ENCODE data around the gene SPEN. TPM values are rescaled to one million over a fixed set of nuclear protein-coding genes. Genes with fewer than 3 reads are reported as not detected.

The SPEN gene
- total RNA-seq, 1 donor from 2014 or later, result 18.9 TPM

DNA sequence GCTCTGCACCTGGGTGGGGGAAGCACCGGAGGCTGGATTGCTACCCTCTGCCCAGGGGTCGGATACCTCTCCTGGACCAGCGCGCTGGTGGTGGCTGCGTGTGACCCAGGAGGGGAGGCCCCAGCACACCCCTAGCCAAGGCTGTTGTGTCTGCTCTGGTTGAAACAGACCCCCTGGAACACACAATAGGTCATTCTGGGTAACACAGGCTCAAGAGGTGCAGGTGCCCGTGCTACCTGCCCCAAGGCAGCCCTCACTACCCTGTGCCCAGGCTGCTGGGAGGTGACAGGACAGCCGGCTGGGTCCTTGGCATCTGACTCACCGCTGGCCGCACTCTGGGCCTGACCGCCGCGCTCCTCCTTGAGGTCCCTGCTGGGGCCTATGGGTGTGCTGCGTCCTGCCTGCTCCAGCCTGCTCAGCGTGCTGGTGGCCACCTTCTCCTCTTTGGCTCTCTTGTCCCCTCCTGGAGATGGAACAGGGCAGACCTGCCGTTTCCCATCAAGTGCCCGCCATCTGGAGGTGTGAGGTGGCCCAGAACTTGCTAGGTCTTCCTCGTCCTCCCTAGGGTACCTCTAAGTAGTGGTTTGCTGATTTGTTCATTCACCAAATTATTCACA, 98.4 kb downstream of the SPEN start:
- no peak for DNase-seq (ENCODE audit: low read depth, low spot score)

DNA sequence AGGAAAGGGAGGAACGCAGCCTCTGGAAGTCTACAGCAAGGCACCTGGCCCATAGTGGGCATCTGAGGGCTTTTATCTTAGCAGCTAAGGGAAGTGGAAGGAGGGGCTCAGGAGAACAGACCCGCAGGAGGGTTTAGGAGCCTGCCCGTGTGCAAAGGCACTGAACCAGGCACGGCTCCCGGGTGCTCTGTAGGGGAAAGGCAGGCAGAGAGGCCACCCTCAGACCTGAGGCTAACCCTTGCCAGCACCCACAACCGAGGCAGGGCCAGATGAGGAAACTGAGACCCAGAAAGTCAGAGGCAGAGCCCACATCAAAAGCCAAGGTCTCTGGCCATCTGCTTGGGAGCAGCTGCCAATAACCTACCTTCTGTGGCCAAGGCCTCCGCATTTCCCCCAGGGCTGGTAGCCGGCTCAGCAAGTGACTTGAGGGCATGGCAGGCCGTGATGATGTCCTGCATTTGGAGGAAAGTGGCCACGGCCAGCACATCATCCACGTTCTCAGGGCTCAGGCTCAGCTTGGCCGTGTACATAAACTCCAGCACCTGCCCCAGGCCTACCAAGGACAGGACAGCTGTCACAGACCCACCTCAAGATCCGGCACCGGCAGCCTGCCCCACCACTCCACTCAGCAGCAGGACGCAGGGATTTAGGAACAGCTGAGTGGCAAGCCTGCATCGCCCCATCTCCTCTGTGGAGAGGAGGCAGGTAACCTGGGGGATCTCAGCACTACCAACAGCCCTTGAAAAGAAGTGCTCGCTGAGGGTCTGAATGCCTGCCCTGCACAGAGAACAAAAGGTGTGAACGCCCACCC, 99.3 kb downstream of the SPEN start:
- no peak for DNase-seq (ENCODE audit: low read depth, low spot score)

DNA sequence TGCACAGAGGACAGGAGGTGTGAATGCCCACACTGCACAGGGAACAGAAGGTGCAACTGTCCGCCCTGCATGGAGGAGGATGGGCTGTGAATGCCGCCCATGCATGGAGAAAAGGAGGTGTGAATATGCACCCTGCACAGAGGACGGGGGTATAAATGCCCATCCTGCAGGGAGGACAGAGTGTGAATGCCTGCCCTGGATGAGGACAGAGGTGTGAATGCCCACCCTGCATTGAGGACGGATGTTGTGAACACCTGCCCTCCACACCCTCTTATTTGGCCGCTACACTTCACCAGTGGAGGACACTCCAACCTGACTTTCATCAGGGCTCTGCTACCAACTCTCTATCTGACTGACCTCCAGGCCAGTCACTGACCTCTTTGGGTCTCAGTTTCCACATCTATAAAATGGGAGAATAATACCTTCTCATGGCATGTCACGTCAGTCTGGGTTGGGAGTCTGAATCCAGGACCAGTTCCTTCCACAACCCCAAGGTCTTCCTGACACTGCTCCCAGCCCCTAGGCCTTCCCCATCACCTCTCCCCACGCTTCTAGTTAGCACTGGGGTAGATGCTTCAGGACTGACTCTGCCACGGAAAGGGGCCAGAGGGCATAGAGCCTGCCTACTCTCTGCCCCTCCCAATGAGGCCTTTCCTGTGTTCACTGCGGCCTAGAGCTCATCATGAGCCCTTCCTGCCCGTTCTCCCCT, 100.0 kb downstream of the SPEN start:
- DNase-seq (ENCODE audit: low read depth, low spot score), result no peak

DNA sequence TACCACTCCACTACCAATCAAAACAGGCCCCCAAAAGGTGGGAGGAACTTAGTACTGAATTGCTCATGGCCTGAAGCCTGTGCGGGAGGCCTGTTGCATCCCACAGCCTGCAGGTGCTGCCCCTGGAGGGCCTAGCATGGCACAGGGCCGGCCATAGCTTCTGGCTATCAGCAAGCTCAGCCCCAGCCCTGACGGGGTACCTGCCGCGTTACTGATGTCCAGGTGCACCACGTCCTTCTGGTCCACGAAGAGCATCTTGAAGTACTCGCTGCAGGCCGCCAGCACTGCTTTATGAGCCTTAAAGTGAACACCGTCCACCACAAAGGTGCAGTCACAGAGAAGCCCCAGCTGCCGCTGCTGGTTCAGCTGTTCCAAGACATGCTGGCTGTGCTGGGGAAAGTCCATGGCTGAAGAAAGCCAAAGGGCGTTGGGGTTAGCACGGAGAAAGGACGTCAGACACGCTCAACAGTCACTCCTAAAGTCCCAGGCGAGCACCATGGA, 100.6 kb downstream of the SPEN start:
- DNase-seq (ENCODE audit: low read depth, low spot score), result no peak

DNA sequence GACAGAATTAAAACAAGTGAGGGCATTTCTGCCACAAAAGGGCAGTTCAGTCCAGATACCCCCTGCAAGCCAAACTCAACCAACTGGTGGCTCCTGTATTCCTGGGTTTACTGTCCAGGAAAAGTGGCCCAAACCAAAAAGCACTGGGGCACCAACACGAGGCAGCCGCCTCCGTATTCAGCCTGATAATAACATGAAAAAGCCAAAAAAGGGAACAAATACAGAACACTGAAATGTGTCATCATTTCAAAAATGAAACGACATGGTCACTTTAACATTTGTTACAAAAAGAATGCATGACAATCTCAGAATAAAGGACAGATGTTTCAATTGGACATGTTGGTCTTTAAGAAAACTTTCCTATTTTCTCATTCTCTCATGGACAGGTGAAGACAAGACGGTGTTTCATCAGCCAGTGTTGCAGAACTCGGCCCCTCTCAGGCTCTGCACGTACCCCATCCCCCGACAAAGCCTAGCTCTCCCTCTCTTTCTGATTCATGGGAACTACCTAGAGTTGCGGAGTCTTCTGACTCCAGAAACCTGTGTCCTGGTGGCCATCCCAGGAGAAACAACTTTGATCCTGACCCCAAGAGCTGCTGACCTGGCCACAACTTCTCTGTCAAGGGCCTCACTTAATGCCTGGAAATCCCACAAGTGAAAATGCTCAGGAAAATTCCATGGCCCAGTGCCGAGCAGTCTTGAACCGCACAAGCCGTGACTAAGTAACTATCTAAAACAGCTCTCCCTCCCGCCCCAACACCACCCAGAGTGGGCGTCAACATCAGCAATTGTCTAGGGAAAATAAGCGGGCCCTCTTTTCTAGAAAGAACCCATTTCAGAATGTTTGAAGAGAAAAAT, 101.3 kb downstream of the SPEN start:
- peak; percentile 67 for DNase-seq (ENCODE audit: low read depth, low spot score)

DNA sequence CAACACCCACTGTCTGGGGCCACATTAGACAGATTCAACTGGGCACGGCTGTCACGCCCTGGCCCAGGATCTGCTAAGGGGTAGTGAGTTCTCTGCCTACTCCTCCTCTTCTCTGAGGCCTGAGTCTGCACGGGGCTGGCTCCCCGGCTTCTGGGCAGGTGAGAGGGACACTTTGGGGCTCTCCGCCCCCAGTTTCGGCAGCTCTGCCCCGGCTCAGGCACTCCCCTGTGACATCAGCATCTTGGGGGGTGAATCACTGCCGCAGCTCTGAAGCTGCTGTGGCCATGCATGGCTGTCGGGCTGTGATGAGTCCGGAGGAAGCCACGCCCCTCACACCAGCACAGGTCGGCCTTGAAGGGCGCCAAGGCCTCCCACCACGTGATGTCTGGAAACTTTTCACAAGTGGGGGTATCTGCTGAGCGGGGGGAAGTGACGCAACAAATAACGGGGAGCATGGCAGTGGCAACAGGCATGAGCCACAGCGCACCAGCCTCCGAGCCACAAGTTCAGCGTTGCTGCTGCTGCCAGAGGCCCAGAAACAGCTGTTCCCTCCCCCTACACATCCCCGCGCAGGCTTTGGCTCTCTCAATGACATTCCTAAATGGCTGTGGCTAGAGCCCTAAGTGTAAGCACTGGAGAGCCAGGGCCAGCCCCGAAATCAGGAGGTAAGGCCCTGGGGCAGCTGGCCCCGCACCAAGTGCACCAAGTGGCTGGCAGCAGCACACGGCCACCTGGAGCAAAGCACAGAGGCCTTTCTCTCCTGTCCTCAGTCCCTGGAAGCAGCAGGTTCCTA, 102.1 kb downstream of the SPEN start:
- DNase-seq (ENCODE audit: low read depth, low spot score), result peak; percentile 80

DNA sequence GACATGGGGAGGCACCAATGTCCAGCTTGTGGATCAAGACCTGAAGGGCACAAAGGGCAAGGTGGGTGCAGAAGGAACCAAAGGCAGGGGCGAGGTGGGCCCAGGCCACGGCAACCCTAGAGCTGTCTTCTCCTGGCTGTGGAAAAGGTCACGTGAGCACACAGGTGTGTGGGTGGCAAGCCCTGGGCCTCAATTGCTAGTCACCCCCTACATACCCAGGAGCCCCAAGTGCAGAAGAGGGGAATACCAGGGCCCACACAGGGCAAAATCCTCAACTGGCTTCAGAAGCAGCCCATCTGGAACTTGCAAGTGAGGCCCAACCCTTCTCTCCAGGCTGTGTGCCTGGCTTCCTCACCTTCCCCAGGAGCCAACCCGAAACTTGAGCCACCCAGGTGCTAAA, 102.8 kb downstream of the SPEN start:
- DNase-seq (ENCODE audit: low read depth, low spot score), result no peak

DNA sequence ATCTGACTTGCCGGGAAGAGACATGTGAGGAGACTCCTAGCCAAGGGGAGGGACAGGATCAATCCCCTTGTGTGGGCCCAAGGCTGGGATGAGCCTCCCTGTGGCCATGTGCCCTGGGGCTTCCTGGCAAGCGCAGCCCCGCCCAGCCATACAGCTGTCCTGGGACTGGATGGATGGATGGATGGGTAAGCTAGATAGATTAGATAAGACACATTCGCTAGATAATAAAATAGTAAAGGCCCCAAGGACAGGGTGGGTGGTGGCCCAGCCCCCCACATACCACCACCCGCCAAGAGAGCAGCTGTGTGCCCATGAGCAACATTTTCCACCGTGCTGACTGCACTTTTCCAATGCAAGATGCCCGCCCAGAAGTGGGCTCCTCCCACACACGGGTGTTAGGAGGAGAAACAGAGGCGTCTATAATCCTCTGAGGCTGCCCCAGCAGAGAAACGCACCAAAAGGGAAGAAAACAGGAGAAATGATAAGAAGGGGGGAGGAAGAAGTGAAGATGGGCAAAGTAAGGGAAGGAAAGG, 103.3 kb downstream of the SPEN start:
- DNase-seq (ENCODE audit: low read depth, low spot score), result no peak

DNA sequence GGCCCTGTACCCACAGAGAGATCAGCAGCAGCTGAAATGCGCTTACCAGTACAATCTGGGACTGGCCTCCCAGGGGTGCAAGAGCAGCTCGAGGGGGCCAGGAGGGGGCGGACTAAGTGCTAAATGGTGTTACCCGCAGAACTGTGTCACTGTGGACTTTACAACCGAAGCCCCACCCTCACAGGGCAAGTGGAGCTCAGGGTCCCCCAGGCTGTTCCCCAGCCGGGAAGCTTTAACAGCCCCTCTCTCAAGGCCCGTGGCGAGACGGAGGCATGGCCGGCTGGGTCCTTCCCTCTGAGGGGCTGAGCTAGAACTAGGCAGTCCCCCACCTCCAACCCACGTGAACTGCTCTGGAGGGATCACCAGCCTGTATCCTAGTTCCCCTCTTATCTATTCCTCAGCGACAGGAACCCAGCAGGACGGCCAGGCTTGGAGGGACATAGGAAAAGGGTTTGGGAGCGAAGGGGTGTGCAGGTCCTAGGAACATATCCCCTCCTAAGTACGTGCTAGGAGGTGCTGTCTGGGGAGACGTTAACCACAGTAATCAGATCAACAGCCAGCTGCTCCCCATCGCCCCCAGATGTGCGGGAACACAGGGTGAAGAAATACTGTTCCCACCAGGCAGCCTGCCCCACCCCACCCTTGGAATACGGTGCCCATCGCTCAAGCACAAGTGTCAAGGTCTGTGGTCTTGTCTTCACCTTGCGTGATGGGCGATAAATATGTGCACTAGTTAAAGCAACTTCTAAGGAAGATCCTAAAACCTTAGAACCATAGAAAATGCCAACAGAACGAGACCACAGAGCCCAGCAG, 104.0 kb downstream of the SPEN start:
- no peak for DNase-seq (ENCODE audit: low read depth, low spot score)

DNA sequence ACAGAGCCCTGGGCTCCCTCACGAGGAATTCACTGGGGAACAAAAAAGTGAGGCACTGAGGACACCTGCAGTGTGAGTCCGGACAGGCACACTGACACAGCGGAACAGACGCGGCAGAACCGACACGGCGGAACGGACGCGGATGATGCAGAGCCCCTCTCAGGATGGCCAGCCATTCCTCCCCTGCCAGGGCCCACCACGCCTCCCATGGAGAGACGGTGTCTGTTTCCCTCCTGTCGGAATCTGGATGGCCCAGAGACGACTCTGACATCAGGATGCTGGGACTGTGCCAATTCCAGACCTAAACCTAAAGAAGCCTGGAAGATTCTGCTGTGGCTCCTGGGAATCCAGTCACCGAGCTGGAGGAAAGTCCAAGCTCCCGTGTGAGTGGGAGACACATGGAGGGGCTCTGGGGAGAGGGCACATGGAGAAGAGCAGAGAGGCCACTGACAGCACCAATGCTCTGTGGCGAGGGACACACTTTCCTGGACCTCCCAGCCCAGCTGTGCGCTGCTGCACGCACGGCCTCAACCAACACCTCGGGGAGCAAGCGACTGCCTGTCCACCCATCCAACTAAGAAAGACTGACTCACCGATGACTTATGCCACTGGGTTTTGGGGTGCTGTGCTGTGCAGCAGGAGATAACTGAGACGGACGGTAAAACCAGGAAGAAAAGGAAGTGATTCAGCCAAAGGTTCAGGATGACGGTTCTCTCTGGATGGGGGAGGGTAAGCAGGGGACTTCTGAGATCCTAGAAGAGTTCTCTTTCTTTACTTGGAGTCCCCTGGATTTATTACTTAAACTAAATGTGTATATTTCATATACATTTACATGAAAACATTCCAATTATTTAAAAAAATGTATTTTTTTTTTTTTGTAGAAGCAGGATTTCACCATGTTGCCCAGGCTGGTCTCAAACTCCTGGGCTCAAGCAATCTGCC, 105.1 kb downstream of the SPEN start:
- peak; percentile 83 for DNase-seq (ENCODE audit: low read depth, low spot score)

DNA sequence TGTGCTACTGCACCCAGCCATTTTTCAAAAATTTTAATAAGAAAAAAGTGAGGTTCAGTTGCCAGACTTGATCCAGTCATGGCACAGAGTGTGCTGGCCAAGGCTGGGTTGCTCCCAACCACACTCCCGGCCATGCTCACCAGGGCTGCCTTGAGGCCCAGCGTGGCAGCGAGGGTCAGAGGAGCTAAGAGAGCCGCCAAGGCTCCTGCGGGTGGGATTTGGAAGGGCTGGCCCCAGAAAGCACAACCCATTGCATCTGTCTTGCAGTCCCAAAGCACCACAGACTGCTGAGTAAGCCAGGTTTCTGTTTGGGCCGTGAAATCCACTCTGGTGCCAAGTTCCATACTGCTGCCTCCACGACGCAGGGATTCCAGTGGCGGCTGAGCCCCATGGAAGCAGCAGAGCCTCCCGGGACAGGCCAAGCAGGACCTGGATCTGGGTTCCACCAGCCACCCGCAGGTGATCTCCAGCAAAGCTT, 105.8 kb downstream of the SPEN start:
- no peak for DNase-seq (ENCODE audit: low read depth, low spot score)

DNA sequence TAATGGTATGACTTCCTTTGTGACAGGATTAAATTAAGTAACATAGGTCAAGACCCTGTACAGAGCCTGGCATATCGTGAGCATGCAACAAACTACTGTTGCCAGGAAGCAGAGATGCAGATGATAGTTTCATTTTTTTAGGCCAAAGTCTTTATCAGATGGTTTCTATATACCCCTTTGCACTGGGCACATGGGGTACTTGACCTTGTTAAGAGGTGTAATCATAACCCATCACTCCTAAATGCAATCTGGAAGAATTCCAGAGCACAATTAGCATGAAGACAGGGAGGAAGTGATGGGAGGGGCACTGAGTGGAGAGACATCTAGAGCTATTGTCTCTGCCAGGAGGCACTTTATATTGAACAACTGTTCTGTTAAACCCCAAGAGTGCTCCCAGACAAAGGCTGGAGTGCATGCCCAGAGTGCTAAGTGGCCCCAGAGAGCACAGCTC, 106.3 kb downstream of the SPEN start:
- no peak for DNase-seq (ENCODE audit: low read depth, low spot score)

DNA sequence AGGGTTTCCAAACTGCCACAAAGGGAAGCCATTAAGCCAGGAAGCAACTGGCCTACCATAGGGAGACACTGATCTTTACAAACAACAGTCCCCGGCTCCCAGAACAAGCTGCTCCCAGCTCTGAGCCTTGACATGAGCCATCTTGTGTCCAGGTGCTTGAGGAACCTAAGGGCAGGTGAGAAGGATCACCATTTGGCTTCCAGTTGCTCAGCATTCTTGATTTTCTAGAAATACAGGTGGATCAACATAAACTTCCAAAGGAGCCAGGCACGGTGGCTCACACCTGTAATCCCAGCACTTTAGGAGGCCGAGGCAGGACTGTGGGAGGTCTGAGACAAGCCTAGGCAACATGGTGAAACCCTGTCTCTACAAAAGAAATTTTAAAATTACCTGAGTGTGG, 106.8 kb downstream of the SPEN start:
- DNase-seq (ENCODE audit: low read depth, low spot score), result no peak

DNA sequence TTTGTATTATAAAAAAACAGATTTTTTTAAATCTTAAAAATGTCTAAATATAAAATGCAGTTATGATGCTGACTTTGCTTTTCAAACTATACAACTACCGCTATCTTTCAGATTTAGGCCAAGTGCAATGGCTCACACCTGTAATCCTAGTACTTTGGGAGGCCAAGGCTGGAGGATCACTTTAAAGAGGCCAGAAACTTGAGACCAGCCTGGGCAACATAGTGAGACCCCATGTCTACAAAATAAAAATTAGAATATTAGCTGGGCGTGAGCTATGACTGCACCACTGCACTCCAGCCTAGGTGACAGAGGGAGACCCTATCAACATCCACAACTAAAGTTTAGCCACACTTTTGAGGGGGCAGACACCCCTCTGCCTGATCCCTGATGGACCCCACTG, 108.0 kb downstream of the SPEN start:
- DNase-seq (ENCODE audit: low read depth, low spot score), result no peak

DNA sequence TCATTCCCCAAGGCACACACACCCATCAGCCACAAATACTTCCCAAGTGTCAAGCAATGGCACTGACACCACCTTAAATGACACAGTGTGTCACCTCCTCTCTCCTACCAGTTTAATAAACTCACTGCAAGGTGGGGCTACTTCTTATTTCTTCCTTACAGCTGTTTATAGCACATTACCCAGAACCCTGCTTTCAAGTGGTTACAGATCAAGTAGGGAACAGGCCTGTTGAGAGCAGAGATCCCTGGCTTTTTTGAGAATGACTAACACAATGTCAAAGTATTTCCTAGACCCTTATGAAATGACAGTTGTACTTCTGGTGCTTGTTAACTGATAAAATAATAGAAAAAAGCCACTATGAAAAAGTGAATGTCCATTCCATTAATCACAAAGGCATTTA, 108.6 kb downstream of the SPEN start:
- no peak for DNase-seq (ENCODE audit: low read depth, low spot score)

DNA sequence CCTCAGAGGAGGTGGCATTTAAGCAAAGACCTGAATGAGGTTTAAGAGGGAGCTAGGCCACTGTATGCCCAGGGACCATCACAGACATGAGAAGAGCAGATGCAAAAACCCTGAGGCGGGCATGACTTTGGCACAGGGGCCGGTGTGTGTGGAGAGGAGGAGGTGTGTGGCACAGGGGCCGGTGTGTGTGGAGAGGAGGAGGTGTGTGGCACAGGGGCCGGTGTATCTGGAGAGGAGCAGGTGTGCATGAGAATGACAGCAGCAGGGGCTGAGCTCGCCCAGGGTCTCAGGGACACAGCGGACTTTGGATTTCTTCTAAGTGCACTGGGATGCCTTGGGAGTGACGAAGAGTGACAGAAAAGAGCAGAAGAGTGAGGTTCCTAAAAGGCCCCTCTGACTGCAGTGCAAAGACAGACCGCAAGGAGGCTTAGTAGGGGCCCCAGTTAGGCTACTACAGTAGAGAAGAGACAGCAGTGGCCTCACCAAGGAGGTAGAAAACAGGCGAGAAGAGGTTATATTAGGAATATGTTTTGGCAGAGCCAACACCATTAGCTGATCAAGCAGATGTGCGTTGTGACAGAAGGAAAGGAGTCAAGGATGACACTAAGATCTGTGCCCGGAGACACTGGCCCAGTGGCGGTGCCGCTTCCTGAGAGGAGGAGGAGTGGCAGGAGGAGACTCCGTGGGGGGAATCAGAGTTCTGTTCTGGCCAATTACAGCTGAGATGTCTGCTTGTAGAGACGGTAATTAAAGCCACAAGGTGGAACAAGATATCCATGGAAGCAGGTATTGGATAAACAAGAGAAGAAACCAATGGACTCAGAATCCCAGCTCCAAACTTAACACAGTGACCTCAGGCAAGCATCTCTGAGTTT, 110.0 kb downstream of the SPEN start:
- no peak for DNase-seq (ENCODE audit: low read depth, low spot score)

DNA sequence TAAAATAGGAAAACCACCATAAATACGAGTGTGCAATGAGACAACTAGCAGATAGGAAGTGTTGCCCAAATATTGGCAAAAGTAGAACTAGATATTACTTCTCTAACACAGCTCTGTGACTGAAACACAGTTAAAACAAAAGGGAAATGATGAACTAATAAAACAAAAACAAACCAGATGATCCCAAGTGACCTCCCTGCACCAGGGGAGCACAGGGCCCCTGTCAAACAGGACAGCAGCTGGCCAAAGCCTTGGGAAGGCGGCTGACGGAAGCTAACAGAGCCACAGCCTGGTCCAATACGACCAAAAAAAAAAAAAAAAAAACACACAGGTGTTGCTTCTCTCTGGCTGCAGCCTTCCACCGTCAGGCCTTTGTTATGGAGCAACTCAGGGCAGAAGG, 110.6 kb downstream of the SPEN start:
- no peak for DNase-seq (ENCODE audit: low read depth, low spot score)
